ENCODE results near the gene THEM5.

DNA sequence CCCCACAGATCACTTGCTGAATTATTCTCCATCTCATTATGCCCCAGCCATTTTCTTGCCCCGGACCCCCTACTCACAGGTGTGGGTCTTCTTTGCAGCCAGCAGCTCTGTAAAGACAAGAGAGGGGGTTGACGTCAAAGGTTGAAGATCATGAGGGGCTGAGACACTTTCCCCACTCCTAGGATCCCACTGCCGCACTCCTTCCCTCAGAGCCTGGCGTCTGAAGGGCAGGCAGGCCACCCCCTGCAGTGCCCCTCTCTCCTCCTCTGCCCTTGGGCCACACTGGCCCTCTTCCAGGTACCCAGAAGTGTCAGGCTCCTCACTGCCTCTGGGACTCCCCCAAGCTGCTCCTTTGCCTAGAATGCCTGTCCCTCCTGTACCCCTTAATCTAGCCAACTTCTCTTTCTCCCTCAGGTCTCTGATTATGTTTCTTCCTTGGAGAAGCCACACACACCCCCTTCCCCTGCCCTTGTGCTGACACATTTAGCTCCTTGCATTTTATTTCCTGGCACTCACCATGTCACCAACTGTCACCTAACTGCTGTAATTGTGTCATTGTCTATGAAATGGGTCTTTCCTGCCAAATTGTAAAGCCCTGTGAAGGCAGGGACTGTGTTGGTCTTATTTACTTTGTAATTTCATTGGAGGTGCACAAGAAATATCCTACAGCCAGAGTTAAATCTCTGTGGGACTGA is 24.0 kb downstream of the THEM5 start:
- TF ChIP-seq POLR2AphosphoS5 (IDR thresholded peaks at IDR 0.05; ENCODE audit: low read depth, low read length) (no peak), TAF1 (IDR thresholded peaks at IDR 0.05; ENCODE audit: borderline replicate concordance, low read depth, low read length) (no peak), POLR2A (IDR thresholded peaks at IDR 0.05; ENCODE audit: low read depth, low read length) (no peak)

Measured in GM12892 (cell line).